ENCODE measurements around the gene CFAP20DC.

DNA sequence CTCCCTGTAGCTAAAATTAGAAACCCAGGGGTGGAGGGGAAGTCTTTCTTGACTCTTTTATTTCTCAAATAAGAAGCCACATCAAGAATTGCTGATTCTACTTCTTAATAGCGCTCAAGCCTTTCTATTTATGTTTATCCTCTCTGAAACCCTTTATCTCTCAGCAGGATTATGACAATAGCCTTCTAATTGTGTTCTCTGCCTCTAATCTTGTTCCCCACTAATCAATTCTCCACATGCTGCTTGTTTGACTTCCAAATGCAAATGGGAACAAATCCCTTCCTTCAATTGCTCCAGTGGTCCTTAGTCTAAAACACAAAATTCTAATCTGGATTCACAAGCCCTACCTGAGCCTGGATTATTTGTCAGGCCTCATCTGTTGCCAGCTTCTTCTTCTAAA is 43.7 kb upstream of the CFAP20DC start:
- TF ChIP-seq CTCF (IDR thresholded peaks at IDR 0.05; ENCODE audit: insufficient read depth, low read depth, low read length) (no peak), EZH2 (IDR thresholded peaks at IDR 0.05; ENCODE audit: insufficient read depth, low read length) (no peak)
